ENCODE data around the gene GPRC5B.

- TF ChIP-seq CTCF (IDR thresholded peaks at IDR 0.05) (no peak), POLR2AphosphoS5 (IDR thresholded peaks at IDR 0.05) (no peak), POLR2A (IDR thresholded peaks at IDR 0.05) (no peak), EP300 (IDR thresholded peaks at IDR 0.05; ENCODE audit: low read depth) (no peak)
Observed at GRCh38 chr16:19842426-19843157, 42.1 kb downstream of the GPRC5B start.

Measured in transverse colon (tissue), 4 donors.